ENCODE data around the gene MPDU1.

Gene MPDU1

DNA sequence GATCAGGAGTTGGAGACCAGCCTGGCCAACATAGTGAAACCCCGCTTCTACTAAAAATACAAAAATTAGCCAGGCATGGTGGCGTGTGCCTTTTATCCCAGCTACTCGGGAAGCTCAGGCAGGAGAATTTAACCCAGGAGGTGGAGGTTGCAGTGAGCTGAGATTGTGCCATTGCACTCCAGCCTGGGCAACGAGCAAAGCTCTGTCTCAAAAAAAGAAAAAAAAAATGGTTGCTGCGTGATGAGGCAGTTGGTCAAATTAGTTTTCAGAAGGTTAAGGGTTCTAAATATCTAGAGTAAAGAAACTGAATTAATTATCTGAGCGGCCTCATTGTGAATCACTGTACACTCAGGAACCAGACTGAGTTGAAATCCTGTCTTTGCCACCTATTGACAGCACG, 7.7 kb upstream of the MPDU1 start:
- peak overlapping the region; percentile 6 for H3K9ac ChIP-seq (ENCODE audit: low read length)
- H3K9me3 ChIP-seq (ENCODE audit: control insufficient read depth, low read depth, low read length) = no peaks in the 10 kb centered on the region
- no peaks in the 10 kb centered on the region for H3K27me3 ChIP-seq (ENCODE audit: control insufficient read depth, insufficient read depth, low read length)
- H3K4me1 ChIP-seq (ENCODE audit: control insufficient read depth, low read depth, low read length) = peaks cover 13% of the 10 kb centered on the region
- peaks cover 58% of the 10 kb centered on the region for H3K36me3 ChIP-seq (ENCODE audit: control insufficient read depth, low read depth, low read length)
- H3K4me3 ChIP-seq (ENCODE audit: low read length) = no peak overlapping the region
- H3K27ac ChIP-seq (ENCODE audit: low read length) = no peak overlapping the region

DNA sequence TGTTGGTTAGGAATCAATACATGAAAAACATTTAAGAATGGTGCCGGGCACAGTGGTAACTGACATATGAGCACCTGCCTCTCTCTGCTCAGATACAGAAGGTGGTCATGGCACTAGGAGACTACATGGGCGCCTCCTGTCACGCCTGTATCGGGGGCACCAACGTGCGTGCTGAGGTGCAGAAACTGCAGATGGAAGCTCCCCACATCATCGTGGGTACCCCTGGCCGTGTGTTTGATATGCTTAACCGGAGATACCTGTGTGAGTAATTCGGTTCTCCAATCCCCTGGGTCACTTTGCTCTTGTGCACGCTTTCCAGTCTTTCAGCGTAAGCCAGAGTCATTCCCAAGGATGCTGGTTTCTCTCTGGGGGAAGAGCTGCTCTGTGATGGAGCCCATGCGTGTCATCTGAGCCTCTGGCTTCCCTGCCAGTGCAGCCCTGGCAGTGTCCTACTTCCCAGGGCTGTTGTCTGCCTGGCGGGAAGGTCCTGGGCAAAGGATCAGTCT, 7.2 kb upstream of the MPDU1 start:
- Histone ChIP-seq H3K27ac (ENCODE audit: low read length) (no peak overlapping the region), H3K27me3 (ENCODE audit: control insufficient read depth, insufficient read depth, low read length) (no peaks in the 10 kb centered on the region), H3K4me1 (ENCODE audit: control insufficient read depth, low read depth, low read length) (peaks cover 13% of the 10 kb centered on the region), H3K4me3 (ENCODE audit: low read length) (no peak overlapping the region), H3K9ac (ENCODE audit: low read length) (no peak overlapping the region), H3K36me3 (ENCODE audit: control insufficient read depth, low read depth, low read length) (peaks cover 54% of the 10 kb centered on the region), H3K9me3 (ENCODE audit: control insufficient read depth, low read depth, low read length) (no peaks in the 10 kb centered on the region)

DNA sequence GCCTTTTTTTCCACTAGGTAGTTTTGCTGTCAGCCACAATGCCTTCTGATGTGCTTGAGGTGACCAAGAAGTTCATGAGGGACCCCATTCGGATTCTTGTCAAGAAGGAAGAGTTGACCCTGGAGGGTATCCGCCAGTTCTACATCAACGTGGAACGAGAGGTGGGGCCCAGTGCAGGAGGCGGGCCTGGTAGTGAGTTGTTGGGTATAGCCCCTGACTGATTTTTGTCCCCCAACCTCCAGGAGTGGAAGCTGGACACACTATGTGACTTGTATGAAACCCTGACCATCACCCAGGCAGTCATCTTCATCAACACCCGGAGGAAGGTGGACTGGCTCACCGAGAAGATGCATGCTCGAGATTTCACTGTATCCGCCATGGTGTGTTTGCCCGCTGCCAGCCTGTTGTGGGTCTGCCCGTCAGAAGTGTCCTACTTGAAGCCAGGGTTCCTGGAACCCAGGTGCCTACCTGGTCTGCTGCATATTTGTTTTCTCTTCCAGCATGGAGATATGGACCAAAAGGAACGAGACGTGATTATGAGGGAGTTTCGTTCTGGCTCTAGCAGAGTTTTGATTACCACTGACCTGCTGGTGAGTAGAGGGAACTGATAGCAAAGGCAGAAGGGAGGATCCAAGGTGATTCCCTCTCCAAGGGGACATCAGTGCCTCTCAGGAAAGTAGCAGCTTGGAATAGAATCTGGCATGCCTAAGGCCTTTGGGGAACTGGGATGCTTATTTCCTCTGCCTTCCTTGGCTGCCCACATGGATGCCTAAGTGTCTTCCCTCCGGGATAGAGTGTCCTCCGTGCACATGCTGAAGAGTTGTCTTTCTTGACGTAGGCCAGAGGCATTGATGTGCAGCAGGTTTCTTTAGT, 6.1 kb upstream of the MPDU1 start:
- Histone ChIP-seq H3K4me1 (ENCODE audit: control insufficient read depth, low read depth, low read length) (peaks cover 15% of the 10 kb centered on the region), H3K9me3 (ENCODE audit: control insufficient read depth, low read depth, low read length) (no peaks in the 10 kb centered on the region), H3K9ac (ENCODE audit: low read length) (no peak overlapping the region), H3K4me3 (ENCODE audit: low read length) (no peak overlapping the region), H3K27ac (ENCODE audit: low read length) (no peak overlapping the region), H3K27me3 (ENCODE audit: control insufficient read depth, insufficient read depth, low read length) (no peaks in the 10 kb centered on the region), H3K36me3 (ENCODE audit: control insufficient read depth, low read depth, low read length) (peaks cover 54% of the 10 kb centered on the region)

- H3K9me3 ChIP-seq (ENCODE audit: control insufficient read depth, low read depth, low read length) = no peaks in the 10 kb centered on the region
- H3K36me3 ChIP-seq (ENCODE audit: control insufficient read depth, low read depth, low read length) = peaks cover 50% of the 10 kb centered on the region
- peaks cover 20% of the 10 kb centered on the region for H3K4me1 ChIP-seq (ENCODE audit: control insufficient read depth, low read depth, low read length)
- no peak within 1 kb of the TSS for H3K4me3 ChIP-seq (ENCODE audit: low read length)
- H3K9ac ChIP-seq (ENCODE audit: low read length) = no peak within 1 kb of the TSS
- H3K27me3 ChIP-seq (ENCODE audit: control insufficient read depth, insufficient read depth, low read length) = no peaks in the 10 kb centered on the region
- H3K27ac ChIP-seq (ENCODE audit: low read length) = peak within 1 kb of the TSS; percentile 1
These were observed 4.4 kb upstream of the MPDU1 start, which contains the start of gene CD68 for GRCh38 chr17:7579001-7579833. CD68 (plus strand) TSS chr17:7579638; CDS start chr17:7579678, 40 bp downstream.

- no peak overlapping the region for H3K9ac ChIP-seq (ENCODE audit: low read length)
- no peak overlapping the region for H3K4me3 ChIP-seq (ENCODE audit: low read length)
- no peak overlapping the region for H3K27ac ChIP-seq (ENCODE audit: low read length)
- no peaks in the 10 kb centered on the region for H3K9me3 ChIP-seq (ENCODE audit: control insufficient read depth, low read depth, low read length)
- H3K36me3 ChIP-seq (ENCODE audit: control insufficient read depth, low read depth, low read length) = peaks cover 42% of the 10 kb centered on the region
- peaks cover 18% of the 10 kb centered on the region for H3K4me1 ChIP-seq (ENCODE audit: control insufficient read depth, low read depth, low read length)
- H3K27me3 ChIP-seq (ENCODE audit: control insufficient read depth, insufficient read depth, low read length) = no peaks in the 10 kb centered on the region
These were observed 3.6 kb upstream of the MPDU1 start for GRCh38 chr17:7579834-7580603.

GRCh38 chr17:7580604-7581575, 2.8 kb upstream of the MPDU1 start:
- no peak overlapping the region for H3K4me3 ChIP-seq (ENCODE audit: low read length)
- H3K9me3 ChIP-seq (ENCODE audit: control insufficient read depth, low read depth, low read length) = no peaks in the 10 kb centered on the region
- H3K27ac ChIP-seq (ENCODE audit: low read length) = no peak overlapping the region
- no peaks in the 10 kb centered on the region for H3K27me3 ChIP-seq (ENCODE audit: control insufficient read depth, insufficient read depth, low read length)
- peaks cover 12% of the 10 kb centered on the region for H3K4me1 ChIP-seq (ENCODE audit: control insufficient read depth, low read depth, low read length)
- no peak overlapping the region for H3K9ac ChIP-seq (ENCODE audit: low read length)
- H3K36me3 ChIP-seq (ENCODE audit: control insufficient read depth, low read depth, low read length) = peaks cover 33% of the 10 kb centered on the region

- no peaks in the 10 kb centered on the region for H3K27me3 ChIP-seq (ENCODE audit: control insufficient read depth, insufficient read depth, low read length)
- H3K9ac ChIP-seq (ENCODE audit: low read length) = peak overlapping the region; percentile 94
- no peaks in the 10 kb centered on the region for H3K9me3 ChIP-seq (ENCODE audit: control insufficient read depth, low read depth, low read length)
- peak overlapping the region; percentile 73 for H3K4me3 ChIP-seq (ENCODE audit: low read length)
- H3K36me3 ChIP-seq (ENCODE audit: control insufficient read depth, low read depth, low read length) = peaks cover 22% of the 10 kb centered on the region
- H3K4me1 ChIP-seq (ENCODE audit: control insufficient read depth, low read depth, low read length) = peaks cover 12% of the 10 kb centered on the region
- H3K27ac ChIP-seq (ENCODE audit: low read length) = peak overlapping the region; percentile 89
These were observed 1.0 kb upstream of the MPDU1 start for GRCh38 chr17:7582396-7583252.

- no peak overlapping the region for H3K27ac ChIP-seq (ENCODE audit: low read length)
- H3K27me3 ChIP-seq (ENCODE audit: control insufficient read depth, insufficient read depth, low read length) = no peaks in the 10 kb centered on the region
- H3K4me3 ChIP-seq (ENCODE audit: low read length) = no peak overlapping the region
- no peak overlapping the region for H3K9ac ChIP-seq (ENCODE audit: low read length)
- H3K9me3 ChIP-seq (ENCODE audit: control insufficient read depth, low read depth, low read length) = no peaks in the 10 kb centered on the region
- H3K4me1 ChIP-seq (ENCODE audit: control insufficient read depth, low read depth, low read length) = peaks cover 29% of the 10 kb centered on the region
- H3K36me3 ChIP-seq (ENCODE audit: control insufficient read depth, low read depth, low read length) = peaks cover 15% of the 10 kb centered on the region
These were observed 3.2 kb downstream of the MPDU1 start for GRCh38 chr17:7586673-7587419.

DNA sequence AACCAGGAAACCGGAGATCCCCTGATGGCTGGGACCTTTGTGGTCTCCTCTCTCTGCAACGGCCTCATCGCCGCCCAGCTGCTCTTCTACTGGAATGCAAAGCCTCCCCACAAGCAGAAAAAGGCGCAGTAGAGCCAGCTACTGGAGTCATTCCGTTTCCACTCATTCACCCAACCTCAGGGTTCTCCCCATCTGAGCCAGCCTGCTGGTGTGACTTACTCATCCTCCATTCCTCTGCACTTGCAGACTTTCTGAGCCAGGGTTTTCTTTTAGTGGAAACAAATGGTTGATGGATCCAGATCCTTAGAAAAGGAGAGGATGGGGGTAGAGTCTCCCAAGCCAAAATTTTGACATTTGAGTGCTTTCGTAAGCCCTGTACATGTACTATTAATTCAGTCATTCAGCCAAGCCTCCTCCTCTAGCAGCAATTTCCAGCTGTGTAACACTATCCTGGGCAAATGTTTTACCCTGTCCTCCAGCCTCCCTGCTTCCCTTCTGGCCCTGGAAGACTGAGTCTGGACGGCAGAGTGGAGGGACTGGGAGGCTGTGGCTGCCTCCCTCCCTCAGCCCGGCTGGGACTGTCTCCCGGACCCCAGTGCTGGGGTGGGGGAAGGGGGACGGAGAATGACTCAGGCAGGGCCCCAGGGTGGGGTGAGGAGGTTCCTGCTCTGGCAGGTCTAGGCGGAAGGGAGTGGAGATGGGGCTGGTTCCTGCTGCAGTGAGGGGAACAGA, 3.9 kb downstream of the MPDU1 start:
- Histone ChIP-seq H3K27ac (ENCODE audit: low read length) (no peak overlapping the region), H3K4me3 (ENCODE audit: low read length) (no peak overlapping the region), H3K9me3 (ENCODE audit: control insufficient read depth, low read depth, low read length) (no peaks in the 10 kb centered on the region), H3K36me3 (ENCODE audit: control insufficient read depth, low read depth, low read length) (peaks cover 22% of the 10 kb centered on the region), H3K4me1 (ENCODE audit: control insufficient read depth, low read depth, low read length) (peaks cover 23% of the 10 kb centered on the region), H3K9ac (ENCODE audit: low read length) (no peak overlapping the region), H3K27me3 (ENCODE audit: control insufficient read depth, insufficient read depth, low read length) (no peaks in the 10 kb centered on the region)
